GM13976 (cell line): ENCODE data around the gene FCRL5.

ENCODE experiments used
- DNase-seq: peaks from one replicate; pipeline ENCODE4 v3.0.0; 2012; ENCODE audit warnings: low spot score
- in situ Hi-C: fragments of 300-500 bp; cut with MboI; formaldehyde crosslinking; loops from one replicate; pipeline ENCODE4 v1.12.0; 2022; ENCODE audit warnings: low sequenced_read_pairs, mixed read lengths, inconsistent platforms; ENCODE audit not compliant: unreplicated experiment
- TF ChIP-seq, protein P1 (sequence below): IDR thresholded peaks from 2 replicates; pipeline ENCODE4 v1.5.1; 2012; ENCODE audit warnings: borderline replicate concordance, mild to moderate bottlenecking; ENCODE audit not compliant: insufficient read depth; ENCODE audit errors: extremely low read depth, missing control alignments, control extremely low read depth

FCRL5 gene

DNA sequence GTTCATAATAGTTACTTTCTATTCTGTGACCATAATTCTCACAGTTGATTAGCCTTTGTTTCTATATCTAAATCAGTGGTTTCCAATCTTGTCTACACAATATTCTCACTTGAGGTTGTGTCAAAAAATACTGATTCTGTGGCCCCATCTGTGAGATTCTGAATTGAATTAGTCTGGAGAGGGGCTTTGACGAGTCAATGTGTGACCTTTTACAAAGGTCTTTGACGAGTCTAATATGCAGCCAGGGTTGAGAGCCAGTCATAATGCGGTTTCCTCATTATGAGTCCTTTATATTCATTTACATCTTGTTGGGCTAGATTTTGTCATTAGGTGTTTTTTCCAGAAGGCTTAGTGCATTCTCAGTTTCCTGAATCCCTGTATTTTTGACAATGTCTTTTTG lies 19.7 kb downstream of the FCRL5 start:
- TF ChIP-seq, protein P1, sequence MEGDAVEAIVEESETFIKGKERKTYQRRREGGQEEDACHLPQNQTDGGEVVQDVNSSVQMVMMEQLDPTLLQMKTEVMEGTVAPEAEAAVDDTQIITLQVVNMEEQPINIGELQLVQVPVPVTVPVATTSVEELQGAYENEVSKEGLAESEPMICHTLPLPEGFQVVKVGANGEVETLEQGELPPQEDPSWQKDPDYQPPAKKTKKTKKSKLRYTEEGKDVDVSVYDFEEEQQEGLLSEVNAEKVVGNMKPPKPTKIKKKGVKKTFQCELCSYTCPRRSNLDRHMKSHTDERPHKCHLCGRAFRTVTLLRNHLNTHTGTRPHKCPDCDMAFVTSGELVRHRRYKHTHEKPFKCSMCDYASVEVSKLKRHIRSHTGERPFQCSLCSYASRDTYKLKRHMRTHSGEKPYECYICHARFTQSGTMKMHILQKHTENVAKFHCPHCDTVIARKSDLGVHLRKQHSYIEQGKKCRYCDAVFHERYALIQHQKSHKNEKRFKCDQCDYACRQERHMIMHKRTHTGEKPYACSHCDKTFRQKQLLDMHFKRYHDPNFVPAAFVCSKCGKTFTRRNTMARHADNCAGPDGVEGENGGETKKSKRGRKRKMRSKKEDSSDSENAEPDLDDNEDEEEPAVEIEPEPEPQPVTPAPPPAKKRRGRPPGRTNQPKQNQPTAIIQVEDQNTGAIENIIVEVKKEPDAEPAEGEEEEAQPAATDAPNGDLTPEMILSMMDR: no peak
- in situ Hi-C loops: no loop called here
- no peak for DNase-seq

GRCh38 chr1:157523774-157524493 lies 28.4 kb downstream of the FCRL5 start:
- no peak for DNase-seq
- in situ Hi-C loops: no loop called here
- TF ChIP-seq, protein P1: no peak

DNA sequence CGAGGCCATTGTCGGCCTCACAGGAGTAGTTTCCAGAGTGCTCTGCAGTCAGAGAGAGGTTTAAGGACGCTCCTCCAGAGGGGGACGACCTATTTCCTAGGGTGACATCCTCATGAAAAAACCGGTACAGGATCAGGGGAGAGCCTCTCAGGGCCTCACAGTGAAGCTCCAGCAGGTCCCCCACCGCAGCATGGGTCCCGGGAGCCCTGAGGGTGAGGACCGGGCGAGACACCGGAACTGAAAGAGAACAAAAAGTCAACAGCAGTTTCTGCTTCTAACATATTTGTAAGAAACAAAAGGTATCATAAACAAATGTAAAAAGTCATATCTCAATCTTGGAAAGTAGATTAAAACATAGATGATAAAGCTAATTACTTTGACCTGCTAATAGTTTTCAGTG lies 31.3 kb downstream of the FCRL5 start:
- in situ Hi-C loops: no loop called here
- no peak for DNase-seq
- TF ChIP-seq, protein P1: no peak

- no peak for DNase-seq
- in situ Hi-C loops: no loop called here
- TF ChIP-seq, protein P1: no peak
Observed at GRCh38 chr1:157520386-157520935, 31.9 kb downstream of the FCRL5 start.

DNA sequence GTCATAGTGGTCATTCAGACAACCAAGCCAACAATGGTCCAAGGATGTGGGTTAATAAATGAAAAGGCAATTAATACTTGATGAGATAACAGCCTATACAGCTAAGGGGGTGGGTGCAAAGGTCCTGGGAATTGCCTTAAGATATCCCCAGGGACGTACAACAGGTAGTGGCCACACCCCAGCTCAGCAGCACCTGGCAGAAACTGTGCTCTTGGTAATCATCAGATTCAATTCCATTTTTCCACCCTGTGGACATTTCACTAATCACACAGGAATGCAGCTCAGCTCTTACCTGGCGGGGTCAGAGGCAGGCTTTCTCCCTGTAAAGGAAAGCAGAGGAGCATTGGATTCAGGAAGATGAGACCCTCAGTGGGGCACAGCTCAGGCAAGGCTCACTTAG lies 32.9 kb downstream of the FCRL5 start:
- in situ Hi-C loops: no loop called here
- TF ChIP-seq, protein P1: no peak
- no peak for DNase-seq

- TF ChIP-seq, protein P1: no peak
- in situ Hi-C loops: no loop called here
- DNase-seq: no peak
Observed at GRCh38 chr1:157517016-157517415, 35.3 kb downstream of the FCRL5 start.
